OCI-LY3 (cell line): ENCODE results near the gene BCR.

Experiments
- H2AFZ ChIP-seq: fragments of 200-600, 300-600 bp; shearing (Covaris generic); 2 replicates; pipeline ENCODE4 v1.6.0; 2014; ENCODE audit warnings: antibody characterized with exemption, low read depth, low read length
- H3K27ac ChIP-seq: fragments of 200-600, 300-600 bp; sonication (generic); 2 replicates; pipeline ENCODE4 v1.5.1; 2014; ENCODE audit warnings: mild to moderate bottlenecking, low read length, moderate library complexity, mixed read lengths
- H3K27me3 ChIP-seq: fragments of 200-600, 300-600 bp; sonication (generic); 2 replicates; pipeline ENCODE4 v1.6.1; 2014; ENCODE audit warnings: low read depth, low read length, mixed read lengths
- H3K36me3 ChIP-seq: fragments of 200-600, 300-600 bp; sonication (generic); replicated peaks from 2 replicates; pipeline ENCODE3; 2014; ENCODE audit warnings: low read depth, low read length, mixed read lengths
- H3K4me1 ChIP-seq: fragments of 300-600, 200-600 bp; sonication (generic); 2 replicates; pipeline ENCODE4 v1.6.1; 2014; ENCODE audit warnings: low read length, mixed read lengths
- H3K4me2 ChIP-seq: fragments of 200-600, 300-600 bp; sonication (generic); 2 replicates; pipeline ENCODE4 v1.6.1; 2014; ENCODE audit warnings: low read length, mixed read lengths
- H3K4me3 ChIP-seq: fragments of 300-600, 200-600 bp; sonication (generic); 2 replicates; pipeline ENCODE4 v1.5.1; 2014; ENCODE audit warnings: antibody characterized with exemption, mild to moderate bottlenecking, low read length, moderate library complexity
- H3K79me2 ChIP-seq: fragments of 300-600, 200-600 bp; shearing (Covaris generic); 2 replicates; pipeline ENCODE4 v1.6.1; 2014; ENCODE audit warnings: mild to moderate bottlenecking, low read length, mixed read lengths
- H3K9ac ChIP-seq: fragments of 300-600, 200-600 bp; shearing (Covaris generic); 2 replicates; pipeline ENCODE4 v1.6.0; 2014; ENCODE audit warnings: mild to moderate bottlenecking, low read length, moderate library complexity
- H3K9me3 ChIP-seq: fragments of 200-600, 300-600 bp; shearing (Covaris generic); 2 replicates; pipeline ENCODE4 v1.6.1; 2014; ENCODE audit warnings: low read length, mixed read lengths; ENCODE audit not compliant: insufficient read depth
- H4K20me1 ChIP-seq: fragments of 200-600, 300-600 bp; sonication (generic); 2 replicates; pipeline ENCODE4 v1.6.1; 2016; ENCODE audit warnings: low read length, mixed read lengths; ENCODE audit not compliant: insufficient read depth
- EZH2phosphoT487 ChIP-seq: fragments of 200-600 bp; shearing (Covaris generic); IDR thresholded peaks from 2 replicates; pipeline ENCODE4 v1.6.1; 2018; ENCODE audit warnings: antibody characterized with exemption, mixed run types, low read depth
- TF ChIP-seq, protein P1 (sequence below): fragments of 200-600, 300-600 bp; sonication (generic); IDR thresholded peaks from 2 replicates; pipeline ENCODE4 v1.5.1; 2014; ENCODE audit warnings: antibody characterized with exemption, low read length, low read depth

Gene BCR

DNA sequence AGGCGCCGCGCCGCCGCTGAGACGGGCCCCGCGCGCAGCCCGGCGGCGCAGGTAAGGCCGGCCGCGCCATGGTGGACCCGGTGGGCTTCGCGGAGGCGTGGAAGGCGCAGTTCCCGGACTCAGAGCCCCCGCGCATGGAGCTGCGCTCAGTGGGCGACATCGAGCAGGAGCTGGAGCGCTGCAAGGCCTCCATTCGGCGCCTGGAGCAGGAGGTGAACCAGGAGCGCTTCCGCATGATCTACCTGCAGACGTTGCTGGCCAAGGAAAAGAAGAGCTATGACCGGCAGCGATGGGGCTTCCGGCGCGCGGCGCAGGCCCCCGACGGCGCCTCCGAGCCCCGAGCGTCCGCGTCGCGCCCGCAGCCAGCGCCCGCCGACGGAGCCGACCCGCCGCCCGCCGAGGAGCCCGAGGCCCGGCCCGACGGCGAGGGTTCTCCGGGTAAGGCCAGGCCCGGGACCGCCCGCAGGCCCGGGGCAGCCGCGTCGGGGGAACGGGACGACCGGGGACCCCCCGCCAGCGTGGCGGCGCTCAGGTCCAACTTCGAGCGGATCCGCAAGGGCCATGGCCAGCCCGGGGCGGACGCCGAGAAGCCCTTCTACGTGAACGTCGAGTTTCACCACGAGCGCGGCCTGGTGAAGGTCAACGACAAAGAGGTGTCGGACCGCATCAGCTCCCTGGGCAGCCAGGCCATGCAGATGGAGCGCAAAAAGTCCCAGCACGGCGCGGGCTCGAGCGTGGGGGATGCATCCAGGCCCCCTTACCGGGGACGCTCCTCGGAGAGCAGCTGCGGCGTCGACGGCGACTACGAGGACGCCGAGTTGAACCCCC is 798 bp downstream of the BCR start:
- no peaks in the 10 kb centered on the region for H3K27me3 ChIP-seq
- no peaks in the 10 kb centered on the region for H3K36me3 ChIP-seq
- H2AFZ ChIP-seq: no peak overlapping the region
- no peaks in the 10 kb centered on the region for H3K79me2 ChIP-seq
- peaks cover 8% of the 10 kb centered on the region; the same call in 1 of the 2 replicates for H3K4me1 ChIP-seq
- H3K4me3 ChIP-seq: peak overlapping the region; percentile 77
- peaks cover 7% of the 10 kb centered on the region; the same call in 1 of the 2 replicates for H3K9me3 ChIP-seq
- no peak overlapping the region for H3K27ac ChIP-seq
- H3K9ac ChIP-seq: no peak overlapping the region
- peak overlapping the region; percentile 76 for H3K4me2 ChIP-seq
- TF ChIP-seq, protein P1, sequence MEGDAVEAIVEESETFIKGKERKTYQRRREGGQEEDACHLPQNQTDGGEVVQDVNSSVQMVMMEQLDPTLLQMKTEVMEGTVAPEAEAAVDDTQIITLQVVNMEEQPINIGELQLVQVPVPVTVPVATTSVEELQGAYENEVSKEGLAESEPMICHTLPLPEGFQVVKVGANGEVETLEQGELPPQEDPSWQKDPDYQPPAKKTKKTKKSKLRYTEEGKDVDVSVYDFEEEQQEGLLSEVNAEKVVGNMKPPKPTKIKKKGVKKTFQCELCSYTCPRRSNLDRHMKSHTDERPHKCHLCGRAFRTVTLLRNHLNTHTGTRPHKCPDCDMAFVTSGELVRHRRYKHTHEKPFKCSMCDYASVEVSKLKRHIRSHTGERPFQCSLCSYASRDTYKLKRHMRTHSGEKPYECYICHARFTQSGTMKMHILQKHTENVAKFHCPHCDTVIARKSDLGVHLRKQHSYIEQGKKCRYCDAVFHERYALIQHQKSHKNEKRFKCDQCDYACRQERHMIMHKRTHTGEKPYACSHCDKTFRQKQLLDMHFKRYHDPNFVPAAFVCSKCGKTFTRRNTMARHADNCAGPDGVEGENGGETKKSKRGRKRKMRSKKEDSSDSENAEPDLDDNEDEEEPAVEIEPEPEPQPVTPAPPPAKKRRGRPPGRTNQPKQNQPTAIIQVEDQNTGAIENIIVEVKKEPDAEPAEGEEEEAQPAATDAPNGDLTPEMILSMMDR: no peak
- no peak for TF ChIP-seq EZH2phosphoT487
- H4K20me1 ChIP-seq: 0 out of 2 replicates have a peak, but pooled peaks cover 6% of the 10 kb centered on the region

DNA sequence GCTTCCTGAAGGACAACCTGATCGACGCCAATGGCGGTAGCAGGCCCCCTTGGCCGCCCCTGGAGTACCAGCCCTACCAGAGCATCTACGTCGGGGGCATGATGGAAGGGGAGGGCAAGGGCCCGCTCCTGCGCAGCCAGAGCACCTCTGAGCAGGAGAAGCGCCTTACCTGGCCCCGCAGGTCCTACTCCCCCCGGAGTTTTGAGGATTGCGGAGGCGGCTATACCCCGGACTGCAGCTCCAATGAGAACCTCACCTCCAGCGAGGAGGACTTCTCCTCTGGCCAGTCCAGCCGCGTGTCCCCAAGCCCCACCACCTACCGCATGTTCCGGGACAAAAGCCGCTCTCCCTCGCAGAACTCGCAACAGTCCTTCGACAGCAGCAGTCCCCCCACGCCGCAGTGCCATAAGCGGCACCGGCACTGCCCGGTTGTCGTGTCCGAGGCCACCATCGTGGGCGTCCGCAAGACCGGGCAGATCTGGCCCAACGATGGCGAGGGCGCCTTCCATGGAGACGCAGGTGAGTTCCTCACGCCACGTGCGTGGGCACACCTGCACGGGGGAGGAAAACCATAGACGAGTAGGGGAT is 1.5 kb downstream of the BCR start:
- H3K27ac ChIP-seq: no peak overlapping the region
- TF ChIP-seq, protein P1: no peak
- TF ChIP-seq EZH2phosphoT487: no peak
- H3K27me3 ChIP-seq: no peaks in the 10 kb centered on the region
- H3K9me3 ChIP-seq: no peaks in the 10 kb centered on the region; the same call in 1 of the 2 replicates
- no peaks in the 10 kb centered on the region for H3K36me3 ChIP-seq
- 0 out of 2 replicates have a peak overlapping the region, but pooled peaks have one; percentile 12 for H3K4me2 ChIP-seq
- H4K20me1 ChIP-seq: 0 out of 2 replicates have a peak, but pooled peaks cover 6% of the 10 kb centered on the region
- H3K79me2 ChIP-seq: no peaks in the 10 kb centered on the region
- H2AFZ ChIP-seq: no peak overlapping the region
- H3K4me3 ChIP-seq: no peak overlapping the region
- H3K9ac ChIP-seq: no peak overlapping the region
- H3K4me1 ChIP-seq: peaks cover 8% of the 10 kb centered on the region; the same call in 1 of the 2 replicates

- no peaks in the 10 kb centered on the region for H3K27me3 ChIP-seq
- peak overlapping the region; percentile 12; the same call in 1 of the 2 replicates for H3K4me2 ChIP-seq
- no peaks in the 10 kb centered on the region for H3K9me3 ChIP-seq
- H3K36me3 ChIP-seq: no peaks in the 10 kb centered on the region
- H3K79me2 ChIP-seq: no peaks in the 10 kb centered on the region
- H2AFZ ChIP-seq: no peak overlapping the region
- no peak overlapping the region for H3K27ac ChIP-seq
- H3K9ac ChIP-seq: no peak overlapping the region
- H4K20me1 ChIP-seq: 0 out of 2 replicates have a peak, but pooled peaks cover 6% of the 10 kb centered on the region
- H3K4me1 ChIP-seq: peaks cover 8% of the 10 kb centered on the region; the same call in 1 of the 2 replicates
- H3K4me3 ChIP-seq: no peak overlapping the region
- TF ChIP-seq, protein P1: no peak
- TF ChIP-seq EZH2phosphoT487: no peak
These were observed 2.2 kb downstream of the BCR start for GRCh38 chr22:23182309-23183060.
